GM19099 (cell line): ENCODE results near the gene TMC1.

ENCODE experiments used
- POLR2A ChIP-seq: IDR thresholded peaks from 3 replicates; pipeline ENCODE4 v1.6.1; 2011; ENCODE audit warnings: low read depth; ENCODE audit not compliant: insufficient read length; ENCODE audit errors: extremely low read depth

The TMC1 gene

DNA sequence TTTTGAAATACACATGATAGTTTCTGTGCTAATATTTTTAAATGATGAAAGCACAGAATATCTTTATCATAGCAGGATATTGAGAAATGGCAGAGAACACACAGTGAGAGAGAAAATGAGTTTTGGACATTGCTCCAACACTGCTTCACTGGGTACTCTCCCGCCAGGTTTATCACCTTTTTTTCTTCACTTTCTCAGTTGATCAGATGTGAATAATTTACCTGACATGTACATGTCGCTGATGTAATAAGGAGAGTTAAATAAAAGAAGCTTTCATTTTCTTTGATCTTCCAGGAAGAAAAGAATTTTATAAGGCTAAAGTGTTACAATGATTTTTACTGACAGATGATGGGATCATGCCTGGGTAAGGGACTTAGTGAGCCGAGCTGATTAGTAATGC is 297.0 kb downstream of the TMC1 start:
- TF ChIP-seq POLR2A: no peak

DNA sequence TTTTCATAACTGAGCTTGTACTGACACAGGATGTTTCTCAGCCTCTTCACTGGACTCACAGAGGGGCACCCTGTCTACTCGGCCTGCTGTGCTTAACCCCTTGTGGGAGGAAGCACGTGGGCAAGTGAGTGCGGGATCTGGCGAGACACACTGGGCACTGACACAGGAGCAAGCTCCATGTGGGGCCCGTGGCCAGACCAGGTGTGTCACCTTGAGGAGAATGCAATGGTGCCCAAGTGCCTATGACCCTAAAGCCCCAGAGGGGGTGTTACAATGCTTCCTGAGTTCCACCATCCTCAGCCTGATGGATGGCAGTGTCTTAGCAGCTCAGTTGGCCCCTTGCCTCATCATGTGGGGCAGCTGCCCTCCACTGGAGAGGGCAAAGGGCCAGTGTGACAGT is 302.6 kb downstream of the TMC1 start:
- no peak for TF ChIP-seq POLR2A

DNA sequence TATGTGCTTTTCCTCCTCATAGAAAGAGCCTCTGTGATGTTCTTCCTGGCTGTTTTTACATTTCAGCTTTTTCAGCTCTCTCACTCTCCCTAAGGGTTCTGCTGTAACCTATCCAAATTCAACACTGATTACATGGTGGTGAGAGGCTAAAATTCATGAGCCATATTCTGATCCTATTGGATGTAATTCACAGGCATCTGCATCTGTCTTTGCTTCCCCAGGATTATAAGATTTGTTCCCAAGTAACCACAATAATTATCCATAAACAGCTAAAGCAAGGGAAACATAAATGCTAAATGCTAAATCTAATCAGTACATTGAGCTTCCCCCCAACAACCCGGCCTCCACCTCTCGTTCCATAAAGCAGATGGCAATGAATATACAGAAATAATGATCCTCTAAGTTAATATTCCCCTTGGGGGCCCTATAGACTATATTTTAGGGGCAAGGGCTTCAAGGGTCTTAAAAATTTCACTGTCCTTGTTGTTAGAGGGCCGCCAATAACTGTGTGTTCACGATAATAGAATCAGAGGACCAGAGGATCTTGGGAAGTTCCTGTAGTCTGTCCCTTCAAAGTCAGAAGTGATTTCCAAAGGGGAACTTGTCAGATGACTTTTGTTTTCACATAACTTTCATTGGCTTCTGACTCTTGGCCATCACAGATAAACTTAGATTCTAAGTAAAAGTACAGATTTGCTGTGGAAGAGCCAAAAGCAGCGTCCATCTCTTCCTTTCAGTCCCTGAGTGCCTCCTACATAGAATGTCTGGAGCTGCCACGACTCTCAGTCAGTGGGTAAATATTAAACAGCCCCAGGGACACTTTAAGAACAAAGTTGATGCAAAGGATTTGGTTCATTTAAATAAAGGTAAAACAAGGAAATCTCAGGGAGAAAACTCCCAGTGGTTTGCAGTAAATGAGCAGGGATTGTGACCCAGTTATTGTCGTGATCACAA is 305.9 kb downstream of the TMC1 start:
- TF ChIP-seq POLR2A: no peak

DNA sequence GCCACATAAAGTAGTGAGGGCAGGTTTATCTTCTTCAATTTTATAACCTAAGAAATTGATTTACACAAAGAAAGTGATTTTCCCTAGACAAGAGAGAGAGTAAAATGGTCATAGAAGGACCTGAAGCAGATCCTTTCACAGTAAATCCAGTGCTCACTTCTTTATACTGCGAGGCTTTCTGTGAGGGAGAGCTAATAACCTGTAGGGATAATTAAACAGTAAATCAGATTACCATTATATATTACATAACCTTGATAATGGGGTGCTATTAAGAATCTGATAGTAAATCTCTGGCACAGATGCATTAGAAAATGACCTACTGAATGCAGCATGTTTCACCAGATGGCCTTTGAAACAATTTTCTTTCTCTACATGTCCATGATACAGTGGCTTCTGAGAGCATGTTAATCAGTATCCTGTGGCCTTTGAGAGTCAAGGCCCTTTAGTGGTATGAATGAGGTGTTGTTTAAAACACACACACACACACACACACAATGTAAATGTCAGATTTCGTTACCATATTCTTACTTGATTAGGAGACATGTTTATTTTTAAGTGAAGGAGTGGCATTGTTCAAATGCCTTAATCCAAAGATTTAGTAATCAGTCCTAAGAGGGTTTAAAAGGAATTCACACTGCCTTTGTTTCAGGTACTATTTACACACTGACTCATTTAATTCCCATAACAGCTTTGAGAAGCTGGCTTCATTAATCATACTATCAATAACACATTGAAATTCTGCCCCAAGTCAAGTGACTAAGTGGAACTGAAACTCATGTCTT is 306.7 kb downstream of the TMC1 start:
- no peak for TF ChIP-seq POLR2A

DNA sequence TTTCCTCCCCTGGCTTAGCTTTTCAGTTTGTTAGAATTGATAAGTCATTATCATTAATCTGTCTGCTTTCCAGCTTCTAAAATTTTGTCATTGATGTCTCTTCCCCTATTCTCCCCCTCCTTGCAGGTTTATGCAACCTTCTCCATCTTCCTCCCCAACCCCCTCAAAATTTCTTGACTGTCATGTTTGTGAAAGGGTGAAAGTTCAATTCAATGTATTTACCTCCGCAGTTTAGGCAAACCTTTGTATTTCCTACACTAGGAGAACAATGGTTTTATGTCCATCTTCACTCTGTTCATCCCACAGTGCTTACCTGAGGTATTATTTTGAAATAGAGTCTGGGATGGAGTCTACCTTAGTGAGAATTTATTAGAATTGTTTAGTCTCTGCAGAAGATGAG is 313.6 kb downstream of the TMC1 start:
- TF ChIP-seq POLR2A: no peak

DNA sequence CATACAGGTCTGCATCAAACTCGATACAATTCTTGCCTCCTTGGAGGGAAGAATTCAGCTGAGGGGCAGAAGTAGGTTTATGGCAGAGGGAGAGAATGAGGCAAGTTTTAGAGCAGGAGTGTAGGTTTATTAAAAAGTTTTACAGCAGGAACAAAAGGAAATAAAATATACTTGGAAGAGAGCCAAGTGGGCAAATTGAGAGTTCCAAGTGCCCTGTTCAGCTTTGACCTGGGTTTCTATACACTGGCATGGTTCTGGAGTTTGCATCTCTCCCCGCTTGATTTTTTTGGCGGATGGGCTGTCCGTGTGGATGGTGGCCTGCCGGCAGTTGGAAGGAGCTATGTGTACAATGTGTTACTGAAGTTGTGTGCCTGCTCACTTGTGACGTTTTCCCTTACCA is 315.4 kb downstream of the TMC1 start:
- TF ChIP-seq POLR2A: no peak

DNA sequence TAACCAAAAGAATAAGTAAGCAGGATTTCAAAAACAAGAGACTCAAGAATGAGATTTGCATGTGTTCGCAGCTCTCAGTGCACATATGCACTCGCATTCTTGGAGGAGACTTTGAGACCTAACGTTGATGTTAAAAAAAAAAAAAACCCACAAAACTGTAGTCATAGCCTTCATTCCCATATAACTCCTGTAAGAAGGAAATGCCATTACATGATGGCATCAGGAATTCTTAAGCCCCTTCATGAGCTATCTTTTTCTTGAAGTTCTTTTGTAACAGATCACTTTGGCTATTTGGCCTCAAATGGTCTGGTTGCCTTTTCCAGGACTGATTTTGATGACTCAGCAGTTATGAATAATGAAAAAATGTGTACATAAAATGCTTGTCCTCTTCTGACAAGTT is 317.7 kb downstream of the TMC1 start:
- TF ChIP-seq POLR2A: no peak

DNA sequence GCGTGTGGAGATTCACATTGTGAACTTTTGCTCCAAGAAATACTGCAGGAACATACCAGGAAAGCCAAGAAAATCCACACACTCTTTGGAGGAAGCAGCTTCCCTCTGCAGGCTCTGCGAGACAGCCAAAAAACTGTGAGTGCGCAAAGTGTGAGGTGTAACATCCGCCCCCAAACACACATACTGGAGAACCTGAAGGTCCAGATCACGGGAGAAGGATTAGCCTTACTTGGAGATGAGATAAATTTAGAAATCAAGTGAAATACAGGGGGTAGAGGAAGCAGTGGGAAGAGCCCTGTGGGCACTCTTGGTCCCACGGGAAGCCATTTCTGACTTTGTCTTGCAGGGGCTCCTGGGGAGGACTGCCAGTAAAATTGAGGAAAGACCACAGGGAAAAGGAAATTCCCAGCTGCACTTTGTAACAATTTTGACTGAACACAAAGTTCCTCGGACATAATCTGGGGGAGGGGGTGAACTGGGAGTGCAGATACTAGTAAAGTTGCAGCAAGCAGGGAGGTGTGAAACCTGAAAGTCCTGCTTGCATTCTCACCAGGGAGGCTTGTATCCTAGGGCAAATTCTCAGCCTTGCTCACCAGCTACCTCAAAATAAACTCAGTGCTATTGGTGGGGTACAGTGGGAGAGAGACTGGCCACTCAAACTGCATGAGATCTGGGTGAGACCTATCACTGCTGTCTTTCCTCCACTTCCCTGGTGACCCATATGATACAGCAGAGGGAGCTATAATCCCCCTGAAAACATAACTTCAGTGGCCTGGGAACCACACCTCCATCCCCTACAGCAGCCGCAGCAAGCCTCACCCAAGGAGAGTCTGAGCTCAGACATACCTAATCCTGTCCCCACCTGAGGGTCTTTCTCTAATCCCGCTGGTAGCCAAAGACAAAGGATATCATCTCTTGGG is 322.4 kb downstream of the TMC1 start:
- no peak for TF ChIP-seq POLR2A

DNA sequence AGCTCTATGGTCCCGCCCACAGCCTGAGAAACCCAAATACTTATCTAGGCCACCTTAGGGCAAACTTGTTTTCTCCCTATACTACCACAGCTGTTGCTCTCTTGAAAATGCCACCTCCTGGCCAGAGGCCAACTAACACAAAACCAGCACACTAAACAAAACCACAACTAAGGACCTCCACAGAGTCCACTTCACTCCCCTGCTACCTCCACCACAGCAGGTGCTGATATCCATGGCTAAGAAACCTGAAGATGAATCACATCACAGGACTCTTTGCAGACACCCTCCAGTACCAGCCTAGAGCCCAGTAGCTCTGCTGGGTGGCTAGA is 323.0 kb downstream of the TMC1 start:
- no peak for TF ChIP-seq POLR2A

DNA sequence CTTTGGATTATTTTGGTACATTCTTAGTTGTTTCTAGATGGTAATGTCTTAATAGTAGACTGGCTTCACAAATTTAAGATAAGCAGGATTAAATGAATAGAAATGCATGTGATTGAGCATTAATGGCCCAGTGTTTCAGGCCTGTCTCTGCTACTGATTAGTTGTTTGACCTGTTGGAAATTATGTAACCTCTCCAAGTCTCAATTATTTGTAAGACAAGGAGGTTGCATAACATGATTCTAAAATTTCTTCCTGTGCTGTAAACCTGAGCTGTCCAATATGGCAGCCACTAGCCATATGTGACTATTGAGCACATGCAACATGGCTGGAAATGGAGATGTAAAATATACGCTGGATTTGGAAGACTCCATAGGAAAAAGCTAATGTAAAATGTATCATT is 333.9 kb downstream of the TMC1 start:
- TF ChIP-seq POLR2A: no peak

DNA sequence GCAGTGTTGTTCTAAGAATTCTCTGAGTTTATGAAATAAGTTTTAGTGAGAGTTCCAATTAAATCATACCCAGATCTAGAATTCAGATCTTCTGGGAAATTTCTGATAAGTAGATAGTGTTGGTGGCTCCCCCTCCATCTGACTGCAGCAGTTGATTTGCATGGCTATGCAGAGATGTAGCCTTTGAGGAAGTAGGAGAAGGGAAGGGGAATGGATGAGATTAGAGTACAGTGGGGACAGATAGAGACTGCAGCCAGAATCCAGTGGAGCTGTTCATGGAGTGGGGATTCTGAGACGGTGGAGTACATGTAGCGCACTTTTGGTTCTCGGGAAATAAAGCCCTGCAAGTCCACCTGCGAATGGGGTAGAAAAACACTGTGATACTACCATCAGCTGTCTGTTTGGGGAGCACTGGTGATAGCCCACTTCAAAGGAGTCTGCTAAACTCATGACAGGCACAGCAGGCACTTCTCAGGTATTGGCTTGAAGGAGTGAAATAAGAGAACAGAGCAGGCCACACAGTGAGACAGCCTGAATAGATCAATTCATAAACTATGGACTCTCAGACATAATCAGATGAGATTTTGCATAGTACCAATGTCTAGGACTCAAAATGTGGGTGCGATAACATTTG is 334.6 kb downstream of the TMC1 start:
- TF ChIP-seq POLR2A: no peak

DNA sequence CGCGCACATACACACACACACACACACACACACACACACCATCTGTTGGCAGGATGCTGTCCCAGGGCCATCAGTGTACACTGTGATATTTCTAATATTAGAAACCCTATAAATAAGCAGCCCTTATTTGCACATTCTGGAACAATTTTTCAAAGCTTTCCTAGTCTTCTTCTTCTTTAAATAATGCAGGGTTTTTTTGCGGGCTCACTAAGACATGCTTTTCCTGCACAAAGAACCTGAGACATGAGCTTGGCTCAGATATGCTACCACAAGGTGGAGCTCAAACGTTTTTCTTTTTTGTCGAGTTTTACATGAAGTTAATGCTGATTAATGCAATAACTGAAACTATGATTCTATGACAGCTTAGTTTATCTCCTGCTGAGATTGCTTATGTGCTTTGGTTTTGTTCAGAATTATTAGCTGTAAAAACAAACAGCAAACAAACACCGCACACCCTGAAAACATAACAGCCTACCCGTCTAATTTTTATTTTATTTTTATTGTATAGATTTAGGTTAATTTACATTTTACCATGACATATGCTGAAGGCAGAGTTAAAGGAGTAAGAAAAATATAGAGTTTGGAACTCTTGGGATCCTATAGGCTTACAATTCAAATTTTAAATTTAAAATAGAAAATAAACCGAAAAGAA is 335.7 kb downstream of the TMC1 start:
- no peak for TF ChIP-seq POLR2A

DNA sequence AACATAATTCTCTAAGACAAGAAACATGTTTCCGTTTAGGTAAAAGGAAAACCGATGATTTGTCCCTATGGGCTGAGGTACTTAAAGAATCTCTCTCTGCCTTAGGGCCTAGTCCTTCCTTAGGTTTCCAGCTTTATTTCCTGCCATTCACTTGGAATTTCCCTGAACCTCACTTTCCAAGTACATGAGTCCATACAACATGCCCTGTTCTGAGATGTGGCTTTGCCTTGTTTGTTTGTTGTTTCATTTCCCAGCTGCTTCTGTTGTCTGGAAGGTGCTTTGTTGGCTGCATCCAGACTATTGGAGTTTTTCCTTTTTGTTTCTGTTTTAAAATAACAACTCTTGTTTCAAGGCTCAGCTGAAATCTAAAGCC is 336.2 kb downstream of the TMC1 start:
- TF ChIP-seq POLR2A: no peak
